ELR (cell line): ENCODE measurements around the gene ADH1B.
"Not testable (repeated sequence)": the region's sequence is repeated elsewhere in the genome, so short reads cannot be mapped to it uniquely, and the experiment has no call there.

Experiments
- DNase-seq: peaks from one replicate; pipeline ENCODE4 v3.0.0-alpha.2; 2015; ENCODE audit warnings: low read depth

Gene ADH1B

GRCh38 chr4:99321241-99322191, at the start of gene ADH1B:
TSS of gene ADH1B (minus strand) at chr4:99321401. CDS start at chr4:99321331, 70 bp downstream.
- DNase-seq, result no peak

GRCh38 chr4:99367817-99368216, 46.6 kb upstream of the ADH1B start:
- DNase-seq, result not testable (repeated sequence)

GRCh38 chr4:99366491-99366890, 45.3 kb upstream of the ADH1B start:
- no peak for DNase-seq

- no peak for DNase-seq
These were observed 41.6 kb upstream of the ADH1B start for GRCh38 chr4:99362768-99363167.

GRCh38 chr4:99361899-99362275, 40.7 kb upstream of the ADH1B start:
- no peak for DNase-seq

- no peak for DNase-seq
These were observed 40.2 kb upstream of the ADH1B start for GRCh38 chr4:99361268-99361898.

- no peak for DNase-seq
These were observed 38.4 kb upstream of the ADH1B start for GRCh38 chr4:99359480-99360204.

- DNase-seq, result no peak
These were observed 36.7 kb upstream of the ADH1B start for GRCh38 chr4:99357948-99358347.

- no peak for DNase-seq
These were observed 35.8 kb upstream of the ADH1B start for GRCh38 chr4:99356992-99357391.

GRCh38 chr4:99356149-99356548, 34.9 kb upstream of the ADH1B start:
- DNase-seq, result not testable (repeated sequence)

- DNase-seq, result no peak
These were observed 31.7 kb upstream of the ADH1B start, which contains the start of gene ADH1C for GRCh38 chr4:99352602-99353537. TSS of gene ADH1C (minus strand) at chr4:99352746. CDS start at chr4:99352675, 71 bp downstream.

GRCh38 chr4:99351487-99351886, 30.3 kb upstream of the ADH1B start:
- no peak for DNase-seq

- no peak for DNase-seq
These were observed 28.1 kb upstream of the ADH1B start for GRCh38 chr4:99349338-99349737.

GRCh38 chr4:99342624-99343023, 21.4 kb upstream of the ADH1B start:
- not testable (repeated sequence) for DNase-seq

- DNase-seq, result no peak
These were observed 20.2 kb upstream of the ADH1B start for GRCh38 chr4:99341426-99341825.

GRCh38 chr4:99339172-99339571, 18.0 kb upstream of the ADH1B start:
- DNase-seq, result no peak

GRCh38 chr4:99336553-99336952, 15.4 kb upstream of the ADH1B start:
- DNase-seq, result no peak

- no peak for DNase-seq
These were observed 13.7 kb upstream of the ADH1B start for GRCh38 chr4:99334880-99335279.

- no peak for DNase-seq
These were observed 9.4 kb upstream of the ADH1B start for GRCh38 chr4:99330648-99331047.

- no peak for DNase-seq
These were observed 8.7 kb upstream of the ADH1B start for GRCh38 chr4:99329876-99330275.

GRCh38 chr4:99324979-99325378, 3.8 kb upstream of the ADH1B start:
- no peak for DNase-seq
